K562 (cell line): ENCODE results near the gene SPATS2L. TPM values are rescaled to one million over a fixed set of nuclear protein-coding genes. Genes with fewer than 3 reads are reported as not detected.

Source experiments
- ATAC-seq: fragments of 200-7000 bp; cut with Tn5 transposase; 3 replicates; pipeline ENCODE4 v1.9.1; 2020; ENCODE audit warnings: moderate library complexity
- BruUV-seq: library from RNA; stranded (reverse); fragments of 400-500 nt; replicated peaks from 2 replicates; lab custom pipeline; 2021; lab: Mats Ljungman, UMichigan
- CTCF ChIA-PET: fragments of 300-600 bp; formaldehyde crosslinking; extraction: SDS; loops from one replicate; lab custom pipeline; 2021; ENCODE audit warnings: low intra/inter-chr PET ratio; lab: Yijun Ruan, JAX
- POLR2A ChIA-PET: fragments of 300-600, 350-650 bp; sonication (Branson Sonifier 250); formaldehyde crosslinking; extraction: SDS; loops from one replicate; lab custom pipeline; 2021; ENCODE audit warnings: antibody characterized with exemption, inconsistent platforms; lab: Yijun Ruan, JAX
- DNase-seq, 4 experiments: peaks; one replicate each; pipeline versions ENCODE4 v3.0.0 to v3.0.0-alpha.2; 2011 to 2018; ENCODE audit warnings: low spot score in 3 of 4, mixed read lengths in 3 of 4; ENCODE audit errors: extremely low read depth in 1 of 4
- FAIRE-seq: peaks from 2 replicates; lab custom pipeline; 2011; peaks lifted over from hg19 to GRCh38; lab: Jason Lieb, UNC
- H2AFZ ChIP-seq: 2 replicates; pipeline ENCODE4 v1.6.0; 2011; ENCODE audit warnings: low read depth, low read length, control low read depth, inconsistent platforms
- H3K27ac ChIP-seq: fragments of 200-600 bp; 3 replicates; pipeline ENCODE4 v1.8.0; 2011; ENCODE audit warnings: low read depth, mild to moderate bottlenecking, control low read depth, inconsistent platforms, low read length, moderate library complexity, mixed read lengths; ENCODE audit errors: extremely low read depth
- H3K27me3 ChIP-seq, 2 experiments: fragments of 300-600 bp in 1 of 2; 2 replicates in 1 of 2; 3 replicates in 1 of 2; pipeline versions ENCODE4 v1.6.0 to v1.8.0; 2011; ENCODE audit warnings: inconsistent platforms in 2 of 2, low read length in 2 of 2, mild to moderate bottlenecking in 1 of 2, mixed read lengths in 1 of 2, moderate library complexity in 1 of 2; ENCODE audit not compliant: control insufficient read depth in 2 of 2, insufficient read depth in 2 of 2
- H3K36me3 ChIP-seq: fragments of 300-600 bp; 3 replicates; pipeline ENCODE4 v1.8.0; 2011; ENCODE audit warnings: mild to moderate bottlenecking, low read length, inconsistent platforms; ENCODE audit not compliant: control insufficient read depth, insufficient read depth
- H3K4me1 ChIP-seq, 2 experiments: fragments of 200-600 bp in 1 of 2; replicated peaks in 1 of 2; 2 replicates in 1 of 2; 3 replicates in 1 of 2; pipeline versions ENCODE4 v1.5.1 to v1.8.0; 2011; ENCODE audit warnings: inconsistent platforms in 2 of 2, low read length in 2 of 2, mild to moderate bottlenecking in 1 of 2, mixed read lengths in 1 of 2, moderate library complexity in 1 of 2; ENCODE audit not compliant: control insufficient read depth in 2 of 2, insufficient read depth in 2 of 2
- H3K4me2 ChIP-seq: 2 replicates; pipeline ENCODE4 v1.6.1; 2011; ENCODE audit warnings: low read length, control low read depth, inconsistent platforms, mixed read lengths; ENCODE audit not compliant: insufficient read depth
- H3K4me3 ChIP-seq: fragments of 200-600 bp; sonication (generic), shearing (Covaris generic); 2 replicates; pipeline ENCODE4 v1.5.1; 2016; ENCODE audit warnings: control low read depth, inconsistent platforms
- H3K79me2 ChIP-seq: fragments of 200-600 bp; 3 replicates; pipeline ENCODE4 v1.8.0; 2011; ENCODE audit warnings: low read length, inconsistent platforms; ENCODE audit not compliant: control insufficient read depth, insufficient read depth
- H3K9ac ChIP-seq, 2 experiments: 2 replicates each; pipeline versions ENCODE4 v1.6.0 to v1.6.1; 2011; ENCODE audit warnings: low read depth in 2 of 2, low read length in 2 of 2, control low read depth in 1 of 2, inconsistent platforms in 1 of 2, mild to moderate bottlenecking in 1 of 2, mixed read lengths in 1 of 2; ENCODE audit not compliant: insufficient read depth in 1 of 2
- H3K9me1 ChIP-seq: one replicate; pipeline ENCODE4 v1.6.0; 2011; ENCODE audit warnings: inconsistent platforms, mild to moderate bottlenecking, low read length, moderate library complexity; ENCODE audit not compliant: control insufficient read depth, insufficient read depth
- H3K9me3 ChIP-seq: replicated peaks from 2 replicates; pipeline ENCODE4 v1.5.1; 2011; ENCODE audit warnings: low read depth, low read length, inconsistent platforms; ENCODE audit not compliant: control insufficient read depth, insufficient read depth
- H4K20me1 ChIP-seq: replicated peaks from 2 replicates; pipeline ENCODE4 v1.6.1; 2011; ENCODE audit warnings: low read length, inconsistent platforms, mixed read lengths; ENCODE audit not compliant: control insufficient read depth, insufficient read depth
- CBX2 ChIP-seq: fragments of 200-600 bp; sonication (generic); IDR thresholded peaks from one replicate; pipeline ENCODE4 v1.6.1; 2012; ENCODE audit warnings: mild to moderate bottlenecking, low read length, inconsistent platforms; ENCODE audit not compliant: insufficient read depth, poor library complexity, severe bottlenecking
- CREB1 ChIP-seq, 2 experiments: sonication (generic) in 1 of 2; formaldehyde crosslinking in 1 of 2; IDR thresholded peaks; 2 replicates each; pipeline versions ENCODE4 v1.6.1 to v1.8.0; 2012 to 2022; ENCODE audit warnings: inconsistent platforms in 1 of 2, mild to moderate bottlenecking in 1 of 2, missing genetic modification reagents in 1 of 2, moderate library complexity in 1 of 2
- FOSL1 ChIP-seq: fragments of 200-800 bp; sonication (Bioruptor generic); conservative IDR thresholded peaks from 2 replicates; pipeline ENCODE4 v1.6.1; 2016; ENCODE audit warnings: missing genetic modification characterization, missing compliant biosample characterization
- HDAC3 ChIP-seq: fragments of 450-650 bp; IDR thresholded peaks from 2 replicates; pipeline ENCODE4 v1.6.1; 2018; ENCODE audit warnings: borderline replicate concordance, mild to moderate bottlenecking, moderate library complexity; ENCODE audit not compliant: partially characterized antibody
- KAT7 ChIP-seq: sonication (generic); formaldehyde crosslinking; IDR thresholded peaks from 2 replicates; pipeline ENCODE4 v1.8.0; 2022; ENCODE audit warnings: missing genetic modification reagents, mild to moderate bottlenecking, borderline replicate concordance
- NONO ChIP-seq, 2 experiments: fragments of 200-400 bp in 1 of 2; fragments of 450-650 bp in 1 of 2; formaldehyde crosslinking in 1 of 2; IDR thresholded peaks; 2 replicates each; pipeline ENCODE4 v1.6.1; 2017; ENCODE audit warnings: low read depth in 2 of 2, mild to moderate bottlenecking in 2 of 2, moderate library complexity in 2 of 2, low read length in 1 of 2
- PHTF2 ChIP-seq: fragments of 250-450 bp; sonication (Bioruptor Pico); IDR thresholded peaks from 2 replicates; pipeline ENCODE4 v1.5.0; 2021; ENCODE audit warnings: mild to moderate bottlenecking
- SREBF2 ChIP-seq: sonication (generic); formaldehyde crosslinking; IDR thresholded peaks from 2 replicates; pipeline ENCODE4 v1.4.0; 2020; ENCODE audit warnings: mild to moderate bottlenecking, missing genetic modification reagents
- STAG1 ChIP-seq: sonication (generic); formaldehyde crosslinking; IDR thresholded peaks from 2 replicates; pipeline ENCODE4 v1.5.0; 2020; ENCODE audit warnings: missing genetic modification reagents, borderline replicate concordance
- ZFX ChIP-seq: sonication (generic); formaldehyde crosslinking; IDR thresholded peaks from 2 replicates; pipeline ENCODE4 v1.8.0; 2022; ENCODE audit warnings: mild to moderate bottlenecking, missing genetic modification reagents, moderate library complexity
- ZNF354B ChIP-seq: fragments of 250-450 bp; sonication (Bioruptor Pico); IDR thresholded peaks from 2 replicates; pipeline ENCODE4 v1.4.0; 2020
- ZNF445 ChIP-seq: fragments of 250-450 bp; sonication (Bioruptor Pico); IDR thresholded peaks from 2 replicates; pipeline ENCODE4 v1.4.0; 2020; ENCODE audit warnings: low read depth, mild to moderate bottlenecking, moderate library complexity
- WGBS: fragments of 100-300 bp; shearing (Covaris generic); methylation state at CpG from one replicate; pipeline ENCODE4 v1.1.6; 2016; ENCODE audit warnings: low coverage, mixed read lengths; ENCODE audit not compliant: insufficient coverage; ENCODE audit errors: missing lambda C conversion rate; 5-methylcytosine and 5-hydroxymethylcytosine counted together
- in situ Hi-C: fragments of 300-500 bp; cut with MboI; formaldehyde crosslinking; loops from 4 replicates; pipeline ENCODE4 v1.15.0; 2018; ENCODE audit warnings: inconsistent platforms, mixed read lengths
- intact Hi-C: fragments of 100-400 bp; cut with micrococcal nuclease; formaldehyde crosslinking; loops from 2 replicates; pipeline ENCODE4 v1.14.2; 2022
- polyA plus RNA-seq, 8 experiments: library from polyadenylated mRNA; depleted of rRNA in 4 of 8; stranded (reverse) in 5 of 8; unstranded in 3 of 8; fragments of >200 nt; fragmentation: Nextera tagmentation in 2 of 8; fragmentation: Illumina TruSeq in 1 of 8; extraction: Ambion mirVana in 2 of 8; extraction: Trizol in 1 of 8; gene quantifications; 2 replicates each; pipeline versions ENCODE4 v1.2.1 to v1.2.3, GENCODE V29; 2011 to 2014; ENCODE audit warnings: inconsistent platforms in 1 of 8, missing spikeins in 1 of 8
- total RNA-seq, 7 experiments: library from RNA; depleted of rRNA in 6 of 7; stranded (reverse); fragments of >200 nt in 6 of 7; fragmentation: Illumina TruSeq in 2 of 7; extraction: Trizol in 2 of 7; gene quantifications; 2 replicates each; pipeline versions ENCODE4 v1.2.1 to v1.2.3, GENCODE V29; 2011 to 2021; ENCODE audit warnings: low replicate concordance in 1 of 7
- TF ChIP-seq, protein P1 (sequence below), 2 experiments: fragments of 450-650 bp; IDR thresholded peaks; 2 replicates each; pipeline ENCODE4 v1.6.1; 2018; ENCODE audit warnings: mild to moderate bottlenecking in 2 of 2, low read depth in 1 of 2; ENCODE audit not compliant: partially characterized antibody in 2 of 2
- TF ChIP-seq, protein P2 (sequence below): sonication (generic); formaldehyde crosslinking; IDR thresholded peaks from 2 replicates; pipeline ENCODE4 v1.8.1; 2022; ENCODE audit warnings: missing genetic modification reagents
- TF ChIP-seq, protein P3 (sequence below): fragments of 450-650 bp; IDR thresholded peaks from one replicate; pipeline ENCODE4 v1.6.1; 2018; ENCODE audit warnings: mild to moderate bottlenecking, moderate library complexity; ENCODE audit not compliant: partially characterized antibody

Gene SPATS2L
- total and polyA plus RNA-seq, 9 of the 15 experiments (the other 6 are each of a cell fraction or from before 2014, with no cell fraction given), result 11.3 to 41.5 (median 24.9) TPM

DNA sequence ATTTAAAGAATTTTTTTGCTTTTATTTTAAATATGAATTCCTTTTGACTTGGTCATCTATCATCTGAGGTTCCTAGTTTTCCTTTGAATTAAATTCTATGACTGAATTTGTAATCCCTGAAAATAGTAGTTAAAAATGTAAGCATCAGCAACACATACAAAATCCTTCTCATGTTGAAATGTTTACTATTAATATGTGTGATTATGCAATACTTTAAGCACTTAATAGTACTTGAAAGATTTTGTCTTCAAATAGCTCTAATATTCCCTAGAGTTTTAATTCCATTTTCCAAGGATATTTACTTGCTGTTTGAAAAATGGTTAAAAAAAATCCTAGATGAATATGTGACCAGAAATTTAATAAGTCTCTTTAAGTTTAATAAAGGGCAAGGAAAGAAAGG lies 26.6 kb upstream of the SPATS2L start (continued):
- TF ChIP-seq CBX2 (no peak), ZNF445 (CRISPR knock-in tag) (no peak)

DNA sequence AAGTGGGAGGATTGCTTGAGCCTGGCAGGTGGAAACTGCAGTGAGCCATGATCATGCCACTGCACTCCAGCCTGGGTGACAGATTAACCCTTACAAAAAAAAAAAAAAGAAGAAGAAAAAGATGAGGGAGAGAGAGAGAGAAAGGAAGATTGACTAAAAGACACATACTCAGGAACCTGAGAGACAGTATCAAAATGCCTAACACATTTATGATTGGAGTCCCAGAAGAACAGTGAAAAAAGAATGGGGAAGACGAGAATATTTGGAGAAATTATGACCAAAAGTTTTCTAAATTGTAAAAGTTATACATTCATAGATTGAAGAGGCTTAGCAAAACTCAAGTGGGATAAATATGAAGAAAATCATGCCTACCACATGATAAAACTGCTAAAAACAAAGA lies 19.9 kb upstream of the SPATS2L start:
- ChIA-PET CTCF (no interaction called here), POLR2A (no interaction called here)
- Histone ChIP-seq H2AFZ (no peak overlapping the region), H4K20me1 (no peaks in the 10 kb centered on the region), H3K79me2 (no peaks in the 10 kb centered on the region), H3K9me1 (no peaks in the 10 kb centered on the region), H3K4me1 (peaks cover 0 to 6% of the 10 kb centered on the region in 2 experiments; a peak in 1 of 5 replicates), H3K9ac (no peak overlapping the region), H3K27ac (no peak overlapping the region), H3K9me3 (no peaks in the 10 kb centered on the region), H3K27me3 (no peaks in the 10 kb centered on the region), H3K4me3 (no peak overlapping the region), H3K4me2 (no peak overlapping the region), H3K36me3 (no peaks in the 10 kb centered on the region)
- no peak for FAIRE-seq
- WGBS, result 43% methylated on average over 1 of the region's 1 CpG
- no peak for ATAC-seq
- in situ Hi-C loops (no loop called here), intact Hi-C loops (no loop called here)
- DNase-seq, result no peak
- no TSS peak for BruUV-seq
- TF ChIP-seq STAG1 (CRISPR knock-in tag) (no peak), NONO (IDR thresholded peaks at IDR 0.05; ENCODE audit: low read depth in 2 of 2, low read length in 1 of 2) (no peak), ZNF354B (CRISPR knock-in tag) (no peak), HDAC3 (no peak), SREBF2 (CRISPR knock-in tag) (no peak), ZFX (CRISPR knock-in tag) (no peak), FOSL1 (tag) (no peak), CREB1 (IDR thresholded peaks at IDR 0.05) (no peak), CREB1 (CRISPR knock-in tag; IDR thresholded peaks at IDR 0.05) (no peak), KAT7 (CRISPR knock-in tag) (no peak), PHTF2 (CRISPR knock-in tag) (no peak)
- TF ChIP-seq, protein P1, sequence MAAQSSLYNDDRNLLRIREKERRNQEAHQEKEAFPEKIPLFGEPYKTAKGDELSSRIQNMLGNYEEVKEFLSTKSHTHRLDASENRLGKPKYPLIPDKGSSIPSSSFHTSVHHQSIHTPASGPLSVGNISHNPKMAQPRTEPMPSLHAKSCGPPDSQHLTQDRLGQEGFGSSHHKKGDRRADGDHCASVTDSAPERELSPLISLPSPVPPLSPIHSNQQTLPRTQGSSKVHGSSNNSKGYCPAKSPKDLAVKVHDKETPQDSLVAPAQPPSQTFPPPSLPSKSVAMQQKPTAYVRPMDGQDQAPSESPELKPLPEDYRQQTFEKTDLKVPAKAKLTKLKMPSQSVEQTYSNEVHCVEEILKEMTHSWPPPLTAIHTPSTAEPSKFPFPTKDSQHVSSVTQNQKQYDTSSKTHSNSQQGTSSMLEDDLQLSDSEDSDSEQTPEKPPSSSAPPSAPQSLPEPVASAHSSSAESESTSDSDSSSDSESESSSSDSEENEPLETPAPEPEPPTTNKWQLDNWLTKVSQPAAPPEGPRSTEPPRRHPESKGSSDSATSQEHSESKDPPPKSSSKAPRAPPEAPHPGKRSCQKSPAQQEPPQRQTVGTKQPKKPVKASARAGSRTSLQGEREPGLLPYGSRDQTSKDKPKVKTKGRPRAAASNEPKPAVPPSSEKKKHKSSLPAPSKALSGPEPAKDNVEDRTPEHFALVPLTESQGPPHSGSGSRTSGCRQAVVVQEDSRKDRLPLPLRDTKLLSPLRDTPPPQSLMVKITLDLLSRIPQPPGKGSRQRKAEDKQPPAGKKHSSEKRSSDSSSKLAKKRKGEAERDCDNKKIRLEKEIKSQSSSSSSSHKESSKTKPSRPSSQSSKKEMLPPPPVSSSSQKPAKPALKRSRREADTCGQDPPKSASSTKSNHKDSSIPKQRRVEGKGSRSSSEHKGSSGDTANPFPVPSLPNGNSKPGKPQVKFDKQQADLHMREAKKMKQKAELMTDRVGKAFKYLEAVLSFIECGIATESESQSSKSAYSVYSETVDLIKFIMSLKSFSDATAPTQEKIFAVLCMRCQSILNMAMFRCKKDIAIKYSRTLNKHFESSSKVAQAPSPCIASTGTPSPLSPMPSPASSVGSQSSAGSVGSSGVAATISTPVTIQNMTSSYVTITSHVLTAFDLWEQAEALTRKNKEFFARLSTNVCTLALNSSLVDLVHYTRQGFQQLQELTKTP (IDR thresholded peaks at IDR 0.05; ENCODE audit: low read depth in 1 of 2, partially characterized antibody in 2 of 2), result no peak
- TF ChIP-seq, protein P2, sequence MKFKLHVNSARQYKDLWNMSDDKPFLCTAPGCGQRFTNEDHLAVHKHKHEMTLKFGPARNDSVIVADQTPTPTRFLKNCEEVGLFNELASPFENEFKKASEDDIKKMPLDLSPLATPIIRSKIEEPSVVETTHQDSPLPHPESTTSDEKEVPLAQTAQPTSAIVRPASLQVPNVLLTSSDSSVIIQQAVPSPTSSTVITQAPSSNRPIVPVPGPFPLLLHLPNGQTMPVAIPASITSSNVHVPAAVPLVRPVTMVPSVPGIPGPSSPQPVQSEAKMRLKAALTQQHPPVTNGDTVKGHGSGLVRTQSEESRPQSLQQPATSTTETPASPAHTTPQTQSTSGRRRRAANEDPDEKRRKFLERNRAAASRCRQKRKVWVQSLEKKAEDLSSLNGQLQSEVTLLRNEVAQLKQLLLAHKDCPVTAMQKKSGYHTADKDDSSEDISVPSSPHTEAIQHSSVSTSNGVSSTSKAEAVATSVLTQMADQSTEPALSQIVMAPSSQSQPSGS (CRISPR knock-in tag), result no peak
- TF ChIP-seq, protein P3, sequence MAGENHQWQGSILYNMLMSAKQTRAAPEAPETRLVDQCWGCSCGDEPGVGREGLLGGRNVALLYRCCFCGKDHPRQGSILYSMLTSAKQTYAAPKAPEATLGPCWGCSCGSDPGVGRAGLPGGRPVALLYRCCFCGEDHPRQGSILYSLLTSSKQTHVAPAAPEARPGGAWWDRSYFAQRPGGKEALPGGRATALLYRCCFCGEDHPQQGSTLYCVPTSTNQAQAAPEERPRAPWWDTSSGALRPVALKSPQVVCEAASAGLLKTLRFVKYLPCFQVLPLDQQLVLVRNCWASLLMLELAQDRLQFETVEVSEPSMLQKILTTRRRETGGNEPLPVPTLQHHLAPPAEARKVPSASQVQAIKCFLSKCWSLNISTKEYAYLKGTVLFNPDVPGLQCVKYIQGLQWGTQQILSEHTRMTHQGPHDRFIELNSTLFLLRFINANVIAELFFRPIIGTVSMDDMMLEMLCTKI, result no peak
